ENCODE data around the gene PDCD11.
"Not testable (repeated sequence)": the region's sequence is repeated elsewhere in the genome, so short reads cannot be mapped to it uniquely, and the experiment has no call there.

PDCD11 gene

DNA sequence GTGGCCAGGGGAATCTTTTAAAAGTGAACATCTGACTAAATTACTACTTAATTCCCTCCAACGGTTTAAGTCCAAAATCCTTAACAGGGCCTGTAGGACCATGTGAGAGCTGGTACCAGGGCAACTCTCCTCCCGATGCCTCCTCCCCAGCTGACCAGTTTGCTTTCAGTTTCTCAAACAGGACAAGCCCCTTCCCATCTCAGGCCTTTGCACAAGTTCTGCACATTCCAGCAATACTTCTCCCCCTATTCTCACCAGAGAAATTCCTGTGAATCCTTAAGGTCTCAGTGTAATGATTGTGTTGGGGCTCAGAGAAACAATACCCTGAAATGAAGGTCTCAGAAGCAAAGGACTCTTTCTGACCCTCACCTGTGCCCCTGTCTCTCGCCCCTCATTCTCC, 70.3 kb downstream of the PDCD11 start:
- Mint-ChIP-seq H3K9me3 (no peaks in the 10 kb centered on the region), H3K36me3 (ENCODE audit: low read depth) (no peaks in the 10 kb centered on the region), H3K27ac (no peak overlapping the region), H3K27me3 (no peaks in the 10 kb centered on the region), H3K4me3 (no peak overlapping the region), H3K4me1 (ENCODE audit: low read depth) (peaks cover 15% of the 10 kb centered on the region)
- no peak for DNase-seq

GRCh38 chr10:103467406-103467805, 71.0 kb downstream of the PDCD11 start:
- Mint-ChIP-seq H3K9me3 (no peaks in the 10 kb centered on the region), H3K4me1 (ENCODE audit: low read depth) (peaks cover 21% of the 10 kb centered on the region), H3K27ac (no peak overlapping the region), H3K36me3 (ENCODE audit: low read depth) (no peaks in the 10 kb centered on the region), H3K27me3 (no peaks in the 10 kb centered on the region), H3K4me3 (no peak overlapping the region)
- no peak for DNase-seq

- no peaks in the 10 kb centered on the region for H3K9me3 Mint-ChIP-seq
- H3K4me1 Mint-ChIP-seq (ENCODE audit: low read depth) = peaks cover 24% of the 10 kb centered on the region
- H3K27ac Mint-ChIP-seq = peak overlapping the region; percentile 3
- no peaks in the 10 kb centered on the region for H3K36me3 Mint-ChIP-seq (ENCODE audit: low read depth)
- H3K27me3 Mint-ChIP-seq = no peaks in the 10 kb centered on the region
- no peak for DNase-seq
- no peak overlapping the region for H3K4me3 Mint-ChIP-seq
Observed at GRCh38 chr10:103469201-103469600, 72.8 kb downstream of the PDCD11 start.

DNA sequence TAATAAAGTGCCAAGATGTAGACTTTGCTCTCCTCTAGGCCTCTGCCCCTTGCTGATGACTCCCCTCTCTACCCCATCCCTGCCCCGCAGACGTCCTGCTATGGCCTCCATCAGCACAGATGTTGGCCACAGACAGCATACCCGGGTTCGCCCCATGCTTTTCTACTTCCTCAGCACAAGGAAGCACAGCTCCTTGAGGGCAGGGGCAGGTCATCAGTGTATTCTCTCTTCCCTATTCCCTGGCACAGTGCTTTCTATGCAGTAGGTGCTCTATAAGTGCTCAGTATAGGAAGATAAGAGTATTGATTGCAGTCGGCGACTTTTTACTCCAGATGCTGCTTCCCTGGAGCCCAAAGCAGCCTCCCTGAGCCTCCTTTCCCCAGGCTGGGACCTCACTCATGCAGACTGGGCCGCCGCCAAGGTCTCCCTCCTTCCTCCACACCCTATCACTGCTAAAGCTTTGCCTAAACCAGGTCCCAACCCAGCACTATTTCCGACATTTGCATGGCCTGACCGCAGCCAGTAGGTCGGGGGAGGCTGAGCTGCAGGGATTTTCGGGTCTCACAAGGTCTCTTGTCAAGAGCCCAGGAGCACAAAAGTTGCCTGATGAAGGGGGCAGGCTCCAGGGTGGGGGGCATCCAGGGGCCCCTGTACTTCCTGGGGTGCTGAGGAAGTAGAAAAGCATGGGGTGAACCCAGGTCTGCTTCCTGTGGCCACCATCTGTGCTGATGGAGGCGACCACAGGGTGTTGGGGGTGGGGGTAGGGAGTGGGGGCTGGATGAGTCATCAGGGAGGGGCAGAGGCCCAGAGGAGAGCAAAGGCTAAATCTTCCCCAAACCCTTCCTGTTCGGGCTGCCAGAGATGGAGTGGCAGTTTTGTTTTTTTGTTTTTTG, 74.6 kb downstream of the PDCD11 start:
- Mint-ChIP-seq H3K27ac (peak overlapping the region; percentile 87), H3K4me3 (peak overlapping the region; percentile 53), H3K4me1 (ENCODE audit: low read depth) (peaks cover 24% of the 10 kb centered on the region), H3K9me3 (no peaks in the 10 kb centered on the region), H3K27me3 (no peaks in the 10 kb centered on the region), H3K36me3 (ENCODE audit: low read depth) (no peaks in the 10 kb centered on the region)
- DNase-seq = peak; percentile 72

DNA sequence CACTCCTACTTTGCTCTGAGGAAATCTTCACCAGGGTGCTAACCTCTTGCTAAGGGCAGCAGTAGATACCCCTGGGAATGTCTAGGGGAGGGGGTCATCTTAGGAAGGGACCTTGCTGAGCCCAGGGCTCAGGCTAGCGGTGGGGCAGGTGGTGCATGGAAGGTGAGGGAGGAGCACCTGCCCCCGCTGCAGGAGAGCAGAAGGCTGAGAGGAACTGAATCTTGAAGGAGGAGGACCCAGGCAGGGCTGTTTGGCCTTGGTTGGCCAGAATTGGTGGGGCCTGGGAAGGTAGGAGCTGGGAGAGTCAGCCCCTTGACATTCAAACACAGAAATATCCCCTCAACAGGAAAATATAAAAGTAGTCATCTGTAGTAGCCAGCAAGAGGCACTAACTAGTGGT, 75.6 kb downstream of the PDCD11 start:
- Mint-ChIP-seq H3K36me3 (ENCODE audit: low read depth) (no peaks in the 10 kb centered on the region), H3K4me3 (peak overlapping the region; percentile 53), H3K4me1 (ENCODE audit: low read depth) (peaks cover 27% of the 10 kb centered on the region), H3K27me3 (no peaks in the 10 kb centered on the region), H3K9me3 (no peaks in the 10 kb centered on the region), H3K27ac (peak overlapping the region; percentile 87)
- DNase-seq = no peak

DNA sequence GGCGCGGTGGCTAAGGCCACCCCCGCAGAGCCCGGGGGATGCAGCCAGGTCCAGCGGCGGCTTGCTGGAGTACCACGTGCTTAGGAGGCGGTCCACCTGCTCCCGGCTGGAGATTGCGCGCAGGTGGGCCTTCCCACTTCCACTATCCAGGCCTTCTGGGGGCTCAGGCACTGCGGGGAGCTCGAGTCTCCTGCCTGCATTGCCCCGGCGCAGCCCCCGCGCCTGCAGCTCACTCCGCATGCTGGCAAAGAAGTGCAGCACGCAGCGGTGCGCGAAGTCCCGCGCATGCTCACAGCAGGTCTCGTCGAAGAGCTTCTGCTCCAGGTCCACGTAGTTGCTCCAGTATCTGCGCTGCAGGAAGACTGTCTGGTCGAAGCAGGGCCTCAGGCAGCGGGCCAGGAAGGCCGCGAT, 76.8 kb downstream of the PDCD11 start:
- no peak overlapping the region for H3K27ac Mint-ChIP-seq
- H3K27me3 Mint-ChIP-seq = no peaks in the 10 kb centered on the region
- H3K36me3 Mint-ChIP-seq (ENCODE audit: low read depth) = no peaks in the 10 kb centered on the region
- peaks cover 25% of the 10 kb centered on the region for H3K4me1 Mint-ChIP-seq (ENCODE audit: low read depth)
- no peak for DNase-seq
- H3K4me3 Mint-ChIP-seq = no peak overlapping the region
- H3K9me3 Mint-ChIP-seq = no peaks in the 10 kb centered on the region

DNA sequence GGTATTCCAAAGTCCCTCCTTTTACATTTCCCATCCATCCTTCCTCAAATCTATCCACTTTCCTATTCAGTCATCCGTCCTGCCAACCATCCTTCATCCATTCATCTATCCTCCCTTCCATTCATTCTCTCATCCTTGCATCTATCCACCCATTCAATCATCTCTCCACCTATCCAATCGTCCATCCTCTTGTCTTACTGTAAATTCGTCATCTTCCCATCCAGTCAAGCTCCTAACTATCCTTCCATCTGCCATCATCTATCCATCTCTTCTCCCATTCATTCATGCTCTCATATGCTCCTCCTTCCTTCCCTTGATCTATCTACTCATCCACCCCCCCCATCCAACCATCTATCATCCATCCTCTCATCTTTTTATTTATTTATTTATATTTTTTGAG, 77.7 kb downstream of the PDCD11 start:
- H3K4me3 Mint-ChIP-seq = no peak overlapping the region
- H3K36me3 Mint-ChIP-seq (ENCODE audit: low read depth) = no peaks in the 10 kb centered on the region
- no peak overlapping the region for H3K27ac Mint-ChIP-seq
- no peaks in the 10 kb centered on the region for H3K9me3 Mint-ChIP-seq
- H3K4me1 Mint-ChIP-seq (ENCODE audit: low read depth) = peaks cover 25% of the 10 kb centered on the region
- H3K27me3 Mint-ChIP-seq = no peaks in the 10 kb centered on the region
- DNase-seq = no peak

- Mint-ChIP-seq H3K36me3 (ENCODE audit: low read depth) (no peaks in the 10 kb centered on the region), H3K4me3 (no peak overlapping the region), H3K9me3 (no peaks in the 10 kb centered on the region), H3K27ac (no peak overlapping the region), H3K4me1 (ENCODE audit: low read depth) (peaks cover 23% of the 10 kb centered on the region), H3K27me3 (no peaks in the 10 kb centered on the region)
- no peak for DNase-seq
Observed at GRCh38 chr10:103475437-103475836, 79.0 kb downstream of the PDCD11 start.

DNA sequence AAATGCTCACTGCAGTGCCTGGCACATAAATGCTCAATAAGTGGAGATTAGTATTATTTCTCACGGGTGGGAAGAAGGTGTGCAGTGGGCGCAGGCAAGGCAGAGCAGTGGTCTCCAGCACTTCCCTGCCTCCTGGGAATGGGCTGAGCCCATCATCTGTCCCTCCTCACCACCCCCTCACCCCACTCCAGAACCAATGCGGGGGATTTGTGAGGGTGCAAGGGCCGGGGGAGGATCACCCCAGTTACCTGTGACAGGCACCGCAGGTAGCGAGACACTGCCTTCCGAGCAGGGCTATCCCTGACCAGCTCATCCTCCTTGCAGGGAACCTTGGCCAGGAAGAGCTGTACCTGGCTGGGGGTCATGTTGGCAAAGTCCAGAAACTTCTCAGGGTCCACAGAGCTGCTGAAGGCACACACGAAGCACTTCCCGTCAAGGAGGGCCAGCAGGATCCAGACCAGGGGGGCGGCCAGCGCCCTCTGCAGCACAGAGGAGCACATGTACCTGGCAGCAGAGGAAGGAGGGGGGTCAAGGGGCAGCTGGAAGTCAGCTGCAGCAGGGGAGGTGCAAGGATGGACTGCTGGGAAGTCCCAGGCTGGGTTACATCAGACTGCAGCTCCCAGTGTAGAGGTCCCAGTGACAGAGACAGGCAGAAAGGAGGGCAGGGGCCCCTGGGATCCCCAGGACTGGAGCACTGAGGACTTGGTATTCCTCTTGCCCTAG, 79.8 kb downstream of the PDCD11 start:
- no peak for DNase-seq
- Mint-ChIP-seq H3K9me3 (no peaks in the 10 kb centered on the region), H3K36me3 (ENCODE audit: low read depth) (no peaks in the 10 kb centered on the region), H3K4me1 (ENCODE audit: low read depth) (peaks cover 16% of the 10 kb centered on the region), H3K27me3 (no peaks in the 10 kb centered on the region), H3K27ac (no peak overlapping the region), H3K4me3 (no peak overlapping the region)

DNA sequence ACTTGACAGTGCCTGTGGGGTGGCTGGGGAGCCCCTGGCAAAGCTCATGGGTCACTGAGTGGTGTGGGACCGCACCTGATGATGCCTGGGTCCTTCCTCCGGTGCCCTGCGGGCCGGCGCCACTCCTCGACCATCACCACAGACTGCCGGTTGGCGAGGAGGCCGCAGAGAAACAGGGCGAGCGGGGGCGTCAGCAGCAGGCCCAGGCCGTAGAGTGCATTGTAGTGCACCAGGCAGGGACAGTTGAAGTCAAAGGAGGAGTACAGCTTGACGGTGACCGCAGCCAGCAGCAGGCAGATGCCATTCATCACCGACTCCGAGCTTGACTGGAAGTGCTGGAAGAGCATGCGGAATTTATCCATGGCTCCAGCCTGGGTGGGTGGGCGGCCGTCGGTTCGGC, 82.2 kb downstream of the PDCD11 start:
- DNase-seq = no peak
- Mint-ChIP-seq H3K27me3 (no peaks in the 10 kb centered on the region), H3K36me3 (ENCODE audit: low read depth) (no peaks in the 10 kb centered on the region), H3K4me1 (ENCODE audit: low read depth) (peaks cover 5% of the 10 kb centered on the region), H3K9me3 (no peaks in the 10 kb centered on the region), H3K4me3 (no peak overlapping the region), H3K27ac (no peak overlapping the region)

GRCh38 chr10:103479135-103479534, 82.7 kb downstream of the PDCD11 start, which contains the start of gene CALHM3:
CALHM3 (minus strand) TSS chr10:103479240; CDS start chr10:103479032, 208 bp downstream.
- Mint-ChIP-seq H3K36me3 (ENCODE audit: low read depth) (no peaks in the 10 kb centered on the region), H3K27me3 (no peaks in the 10 kb centered on the region), H3K4me3 (no peak within 1 kb of the TSS), H3K27ac (no peak within 1 kb of the TSS), H3K9me3 (no peaks in the 10 kb centered on the region), H3K4me1 (ENCODE audit: low read depth) (peaks cover 5% of the 10 kb centered on the region)
- DNase-seq = no peak

DNA sequence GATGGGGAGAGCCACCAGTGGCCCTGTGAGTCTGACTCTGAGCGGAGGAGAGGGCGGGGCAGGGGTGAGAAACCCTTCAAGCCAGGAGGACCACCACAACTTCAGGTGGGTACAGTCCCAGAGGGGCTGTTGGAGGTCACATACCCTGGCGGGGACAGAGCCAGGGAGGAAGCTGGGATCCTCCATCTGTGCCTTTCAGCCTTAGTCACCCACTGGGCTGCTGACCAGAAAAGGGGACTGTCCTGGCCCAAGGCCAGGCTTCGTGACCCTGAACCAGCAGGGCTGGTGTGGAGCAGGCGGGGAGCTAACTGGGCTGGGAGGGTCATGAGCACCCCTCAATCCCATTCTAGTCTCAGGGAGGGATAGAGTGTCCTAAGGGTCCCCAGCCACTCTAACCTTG, 84.1 kb downstream of the PDCD11 start:
- no peak for DNase-seq
- Mint-ChIP-seq H3K36me3 (ENCODE audit: low read depth) (no peaks in the 10 kb centered on the region), H3K27me3 (no peaks in the 10 kb centered on the region), H3K9me3 (no peaks in the 10 kb centered on the region), H3K4me3 (no peak overlapping the region), H3K4me1 (ENCODE audit: low read depth) (peaks cover 5% of the 10 kb centered on the region), H3K27ac (no peak overlapping the region)

GRCh38 chr10:103481974-103482531, 85.6 kb downstream of the PDCD11 start:
- no peaks in the 10 kb centered on the region for H3K36me3 Mint-ChIP-seq (ENCODE audit: low read depth)
- H3K27ac Mint-ChIP-seq = no peak overlapping the region
- DNase-seq = no peak
- H3K4me3 Mint-ChIP-seq = no peak overlapping the region
- no peaks in the 10 kb centered on the region for H3K9me3 Mint-ChIP-seq
- peaks cover 3% of the 10 kb centered on the region for H3K4me1 Mint-ChIP-seq (ENCODE audit: low read depth)
- no peaks in the 10 kb centered on the region for H3K27me3 Mint-ChIP-seq

GRCh38 chr10:103486635-103487409, 90.4 kb downstream of the PDCD11 start:
- not testable (repeated sequence) for H3K27me3 Mint-ChIP-seq, H3K27ac Mint-ChIP-seq

More at GRCh38 chr10:103486635-103487409, 90.4 kb downstream of the PDCD11 start:
- H3K36me3 Mint-ChIP-seq (ENCODE audit: low read depth); H3K4me1 Mint-ChIP-seq (ENCODE audit: low read depth); DNase-seq; H3K4me3 Mint-ChIP-seq; H3K9me3 Mint-ChIP-seq: not testable (repeated sequence)
